AG10803 (cell line): ENCODE data around the gene CDH4.

Experiments
- DNase-seq: peaks from one replicate; pipeline ENCODE4 v3.0.0; 2010; ENCODE audit warnings: low read depth
- H3K4me3 ChIP-seq: 2 replicates; pipeline ENCODE4 v1.5.1; 2011; ENCODE audit warnings: mild to moderate bottlenecking, low read length, control low read depth
- TF ChIP-seq, protein P1 (sequence below): conservative IDR thresholded peaks from 2 replicates; pipeline ENCODE4 v1.5.1; 2011; ENCODE audit warnings: mild to moderate bottlenecking, low read length, control low read depth, inconsistent platforms

Gene CDH4

DNA sequence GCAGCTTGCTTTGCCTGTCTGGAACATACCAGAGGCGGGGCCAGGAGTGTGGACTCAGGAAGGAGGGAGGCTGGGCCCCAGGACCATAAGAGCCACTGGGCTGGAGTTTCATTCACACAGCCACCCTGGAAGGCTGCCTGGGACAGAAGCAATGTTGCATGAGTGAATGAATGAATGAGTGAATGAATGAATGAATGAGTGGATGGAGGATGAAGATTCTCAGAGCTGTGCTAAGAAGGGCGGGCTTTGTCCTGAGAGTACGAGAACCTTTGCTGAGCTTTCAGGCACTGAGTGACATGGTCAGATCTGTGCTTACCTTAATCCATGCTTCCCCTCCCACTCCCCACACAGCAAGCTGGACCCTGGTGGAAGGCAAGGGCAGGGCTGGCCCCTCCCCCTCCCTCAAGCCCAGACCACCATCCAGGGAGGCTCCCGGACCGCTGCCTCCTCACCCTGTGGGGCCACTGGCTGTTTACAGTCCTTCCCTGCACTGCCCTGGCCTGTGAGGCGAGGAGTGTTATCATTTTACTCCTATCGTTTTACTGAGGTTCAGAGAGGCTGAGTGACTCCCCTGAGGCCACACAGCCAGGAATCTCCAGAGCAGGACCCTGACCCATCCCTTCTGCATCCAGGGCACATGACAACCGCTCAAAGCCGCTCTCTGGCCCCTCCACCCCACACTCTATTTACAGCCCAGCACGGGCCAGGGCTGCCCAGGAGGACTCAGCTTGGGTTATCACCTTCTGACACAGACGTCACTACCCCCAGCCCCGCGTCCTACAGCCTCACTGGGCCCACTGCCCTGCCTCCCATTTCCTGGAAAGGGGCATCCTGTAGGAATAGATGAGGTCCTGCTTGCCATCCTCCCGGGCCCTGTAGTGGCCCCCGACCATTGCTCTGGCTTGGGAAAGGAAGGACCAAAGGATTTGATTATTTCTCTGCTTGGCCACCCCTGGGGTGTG is 543.9 kb downstream of the CDH4 start:
- H3K4me3 ChIP-seq, result no peak overlapping the region
- no peak for DNase-seq
- TF ChIP-seq, protein P1, sequence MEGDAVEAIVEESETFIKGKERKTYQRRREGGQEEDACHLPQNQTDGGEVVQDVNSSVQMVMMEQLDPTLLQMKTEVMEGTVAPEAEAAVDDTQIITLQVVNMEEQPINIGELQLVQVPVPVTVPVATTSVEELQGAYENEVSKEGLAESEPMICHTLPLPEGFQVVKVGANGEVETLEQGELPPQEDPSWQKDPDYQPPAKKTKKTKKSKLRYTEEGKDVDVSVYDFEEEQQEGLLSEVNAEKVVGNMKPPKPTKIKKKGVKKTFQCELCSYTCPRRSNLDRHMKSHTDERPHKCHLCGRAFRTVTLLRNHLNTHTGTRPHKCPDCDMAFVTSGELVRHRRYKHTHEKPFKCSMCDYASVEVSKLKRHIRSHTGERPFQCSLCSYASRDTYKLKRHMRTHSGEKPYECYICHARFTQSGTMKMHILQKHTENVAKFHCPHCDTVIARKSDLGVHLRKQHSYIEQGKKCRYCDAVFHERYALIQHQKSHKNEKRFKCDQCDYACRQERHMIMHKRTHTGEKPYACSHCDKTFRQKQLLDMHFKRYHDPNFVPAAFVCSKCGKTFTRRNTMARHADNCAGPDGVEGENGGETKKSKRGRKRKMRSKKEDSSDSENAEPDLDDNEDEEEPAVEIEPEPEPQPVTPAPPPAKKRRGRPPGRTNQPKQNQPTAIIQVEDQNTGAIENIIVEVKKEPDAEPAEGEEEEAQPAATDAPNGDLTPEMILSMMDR, result no peak

DNA sequence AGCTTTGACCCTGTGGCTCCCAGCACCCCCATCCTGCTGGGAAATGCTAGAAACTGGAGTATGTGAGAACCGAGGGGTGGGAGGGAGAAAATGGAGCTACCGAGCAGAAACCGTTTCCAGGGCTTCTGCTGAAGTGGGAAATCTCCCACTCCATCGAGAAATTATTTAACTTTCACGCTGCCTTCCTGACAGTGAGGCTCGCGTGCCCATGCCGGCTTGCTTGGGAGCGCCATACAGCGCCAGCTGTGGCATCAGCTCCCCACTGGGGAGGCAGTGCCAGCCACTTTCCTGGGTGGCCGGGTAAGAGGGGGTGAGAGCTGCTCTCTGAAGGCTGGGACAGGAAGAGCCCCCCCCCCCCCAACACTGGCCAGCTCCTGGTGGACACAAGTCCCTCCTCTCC is 544.7 kb downstream of the CDH4 start:
- TF ChIP-seq, protein P1, result no peak
- H3K4me3 ChIP-seq, result no peak overlapping the region
- no peak for DNase-seq

DNA sequence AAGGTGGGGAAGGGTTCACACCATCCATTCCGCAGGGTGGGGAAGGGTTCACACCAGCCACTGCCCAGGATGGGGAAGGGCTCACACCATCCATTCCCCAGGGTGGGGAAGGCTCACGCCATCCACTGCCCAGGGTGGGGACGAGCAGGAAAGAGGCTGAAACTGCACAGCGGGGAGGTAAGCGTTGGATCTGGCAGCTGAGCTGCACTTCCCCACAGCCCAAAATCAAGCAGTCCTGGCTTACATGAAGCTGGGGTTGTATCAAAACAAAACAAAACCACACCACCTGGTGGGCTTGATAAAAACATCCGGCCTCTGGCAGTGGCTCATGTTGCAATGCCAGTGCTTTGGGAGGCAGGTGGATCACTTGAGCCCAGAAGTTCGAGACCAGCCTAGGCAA is 545.1 kb downstream of the CDH4 start:
- DNase-seq, result no peak
- TF ChIP-seq, protein P1, result no peak
- no peak overlapping the region for H3K4me3 ChIP-seq

DNA sequence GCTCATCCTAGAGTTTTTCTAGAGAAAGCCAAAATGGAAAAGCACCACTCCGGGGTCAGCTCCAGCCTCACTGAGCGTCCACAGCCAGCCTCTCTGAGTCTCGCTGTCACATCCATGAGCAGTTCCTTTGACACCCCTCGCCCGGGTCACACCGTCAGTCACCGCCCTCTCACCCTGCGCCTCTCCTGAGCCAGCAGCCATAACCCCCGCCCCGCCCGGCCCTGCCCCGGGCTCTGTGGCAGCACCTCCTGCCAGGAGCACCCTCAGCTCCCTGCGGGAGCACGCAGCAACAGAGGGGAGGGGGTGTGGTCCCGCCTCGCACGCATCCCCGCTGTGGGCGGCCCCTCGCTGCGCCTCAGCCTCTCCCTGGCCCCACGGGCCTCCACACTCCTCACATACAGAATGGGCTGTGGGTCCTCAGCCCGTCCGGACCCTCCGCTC is 545.9 kb downstream of the CDH4 start:
- no peak overlapping the region for H3K4me3 ChIP-seq
- no peak for DNase-seq
- TF ChIP-seq, protein P1, result no peak

DNA sequence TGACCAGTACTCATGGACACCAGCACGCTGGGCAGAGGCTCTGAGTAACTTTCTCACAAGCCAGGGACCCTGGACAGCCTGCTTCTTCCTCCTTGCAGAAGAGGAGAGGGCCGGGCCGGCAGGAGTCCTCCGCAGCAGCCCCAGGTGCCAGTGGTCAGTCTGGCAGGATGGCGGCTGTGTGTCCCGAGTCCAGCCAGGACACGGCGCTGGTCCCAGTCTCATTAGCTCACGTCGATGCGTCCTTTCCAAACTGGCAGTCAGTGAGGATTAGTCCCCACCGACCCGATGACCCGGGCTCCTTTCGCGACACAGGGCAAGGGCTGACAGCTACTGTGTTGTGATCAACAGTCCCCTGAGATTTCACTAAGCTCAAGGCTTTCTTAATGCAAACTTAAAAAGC is 546.6 kb downstream of the CDH4 start:
- TF ChIP-seq, protein P1, result no peak
- no peak for DNase-seq
- H3K4me3 ChIP-seq, result no peak overlapping the region

DNA sequence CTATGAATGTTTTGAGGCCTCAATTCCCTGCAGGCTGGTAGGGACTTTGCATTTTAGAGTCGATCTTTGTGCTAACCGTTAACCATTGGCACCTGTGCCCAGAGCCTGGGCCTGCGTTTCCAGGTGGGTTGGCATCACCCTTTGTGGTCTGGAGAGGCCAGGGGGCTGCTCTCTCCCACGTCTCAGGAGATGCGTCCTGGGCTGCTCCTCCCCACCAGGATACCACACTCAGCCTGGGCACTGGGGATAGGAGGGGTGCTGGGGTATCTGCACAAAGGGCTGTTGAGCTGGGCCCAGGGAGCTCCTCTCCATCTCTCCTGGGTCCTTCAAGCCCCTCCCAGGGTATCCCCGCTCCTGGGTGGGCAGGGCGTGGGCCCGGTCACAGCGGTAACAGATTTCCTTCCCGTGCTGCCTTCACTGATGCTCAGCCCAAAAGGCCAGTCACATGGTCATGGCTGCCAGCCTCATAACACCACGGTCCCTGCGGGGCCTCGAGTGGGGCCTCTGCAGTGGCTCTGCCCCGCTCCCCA is 547.4 kb downstream of the CDH4 start:
- TF ChIP-seq, protein P1, result no peak
- no peak for DNase-seq
- no peak overlapping the region for H3K4me3 ChIP-seq

DNA sequence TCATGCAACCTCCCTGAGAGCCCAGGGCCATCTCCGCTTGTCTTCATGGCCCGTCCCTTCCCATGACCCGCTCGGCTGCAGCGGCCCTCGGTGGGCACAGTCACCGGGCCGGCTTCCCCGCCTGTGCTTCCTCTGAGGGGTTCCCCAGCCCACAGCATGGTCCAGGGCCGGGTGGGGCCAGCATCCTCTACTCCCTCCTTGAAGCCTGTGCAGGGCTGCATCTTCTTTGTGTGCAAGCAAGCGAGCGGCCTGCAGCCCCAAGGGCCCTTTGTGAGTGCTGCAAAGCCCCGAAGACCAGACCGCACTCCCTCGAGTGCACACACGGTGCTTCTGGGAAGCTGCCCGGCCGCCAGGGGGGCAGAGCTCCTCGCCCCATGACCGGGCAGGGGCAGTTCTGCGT is 547.9 kb downstream of the CDH4 start:
- TF ChIP-seq, protein P1, result no peak
- no peak overlapping the region for H3K4me3 ChIP-seq

More for the DNA sequence above, 547.9 kb downstream of the CDH4 start:
- DNase-seq, result no peak
